Neutrophil (primary cell): Measurements from ENCODE around the gene MCIDAS.

Experiments
- H3K27ac ChIP-seq: fragments of 200-600 bp; sonication (generic); 2 replicates; pipeline ENCODE4 v1.5.1; 2016; ENCODE audit warnings: mild to moderate bottlenecking, moderate library complexity
- H3K27me3 ChIP-seq: fragments of 200-600 bp; sonication (generic); 2 replicates; pipeline ENCODE4 v1.6.0; 2016; ENCODE audit warnings: mild to moderate bottlenecking
- H3K36me3 ChIP-seq: fragments of 200-600 bp; sonication (generic); 2 replicates; pipeline ENCODE4 v1.5.1; 2017
- H3K4me1 ChIP-seq, 2 experiments: fragments of 200-600 bp in 1 of 2; sonication (generic) in 1 of 2; 1 replicate in 1 of 2; 2 replicates in 1 of 2; pipeline versions ENCODE4 v1.5.1 to v1.6.1; 2013 to 2016; ENCODE audit warnings: low read depth in 1 of 2, low read length in 1 of 2, mild to moderate bottlenecking in 1 of 2, moderate library complexity in 1 of 2; ENCODE audit not compliant: control insufficient read depth in 1 of 2, insufficient read depth in 1 of 2
- H3K4me3 ChIP-seq, 2 experiments: fragments of 200-600 bp in 1 of 2; sonication (generic) in 1 of 2; 1 replicate in 1 of 2; 2 replicates in 1 of 2; pipeline ENCODE4 v1.5.1; 2013 to 2016; ENCODE audit warnings: low read depth in 1 of 2, low read length in 1 of 2, mild to moderate bottlenecking in 1 of 2, moderate library complexity in 1 of 2
- H3K9me3 ChIP-seq: fragments of 200-600 bp; sonication (generic); 2 replicates; pipeline ENCODE4 v1.5.1; 2016
- TF ChIP-seq, protein P1 (sequence below): fragments of 200-600 bp; sonication (generic); IDR thresholded peaks from 2 replicates; pipeline ENCODE4 v1.5.1; 2016; ENCODE audit warnings: antibody characterized with exemption

The MCIDAS gene

GRCh38 chr5:55219770-55220169 is 7.3 kb downstream of the MCIDAS start:
- H3K27me3 ChIP-seq, result peaks cover 100% of the 10 kb centered on the region
- H3K4me1 ChIP-seq, result peaks cover 5 to 13% of the 10 kb centered on the region in 2 experiments
- TF ChIP-seq, protein P1, sequence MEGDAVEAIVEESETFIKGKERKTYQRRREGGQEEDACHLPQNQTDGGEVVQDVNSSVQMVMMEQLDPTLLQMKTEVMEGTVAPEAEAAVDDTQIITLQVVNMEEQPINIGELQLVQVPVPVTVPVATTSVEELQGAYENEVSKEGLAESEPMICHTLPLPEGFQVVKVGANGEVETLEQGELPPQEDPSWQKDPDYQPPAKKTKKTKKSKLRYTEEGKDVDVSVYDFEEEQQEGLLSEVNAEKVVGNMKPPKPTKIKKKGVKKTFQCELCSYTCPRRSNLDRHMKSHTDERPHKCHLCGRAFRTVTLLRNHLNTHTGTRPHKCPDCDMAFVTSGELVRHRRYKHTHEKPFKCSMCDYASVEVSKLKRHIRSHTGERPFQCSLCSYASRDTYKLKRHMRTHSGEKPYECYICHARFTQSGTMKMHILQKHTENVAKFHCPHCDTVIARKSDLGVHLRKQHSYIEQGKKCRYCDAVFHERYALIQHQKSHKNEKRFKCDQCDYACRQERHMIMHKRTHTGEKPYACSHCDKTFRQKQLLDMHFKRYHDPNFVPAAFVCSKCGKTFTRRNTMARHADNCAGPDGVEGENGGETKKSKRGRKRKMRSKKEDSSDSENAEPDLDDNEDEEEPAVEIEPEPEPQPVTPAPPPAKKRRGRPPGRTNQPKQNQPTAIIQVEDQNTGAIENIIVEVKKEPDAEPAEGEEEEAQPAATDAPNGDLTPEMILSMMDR, result no peak
- no peak overlapping the region for H3K27ac ChIP-seq
- H3K9me3 ChIP-seq, result peaks cover 3% of the 10 kb centered on the region
- H3K36me3 ChIP-seq, result no peaks in the 10 kb centered on the region
- no peak overlapping the region for H3K4me3 ChIP-seq

GRCh38 chr5:55218967-55219366 is 8.1 kb downstream of the MCIDAS start:
- TF ChIP-seq, protein P1, result no peak
- Histone ChIP-seq H3K36me3 (no peaks in the 10 kb centered on the region), H3K27me3 (peaks cover 100% of the 10 kb centered on the region)

GRCh38 chr5:55211184-55211874 is 15.8 kb downstream of the MCIDAS start:
- Histone ChIP-seq H3K9me3 (no peaks in the 10 kb centered on the region), H3K27ac (no peak overlapping the region), H3K4me1 (no peaks in the 10 kb centered on the region), H3K27me3 (peaks cover 79% of the 10 kb centered on the region), H3K36me3 (no peaks in the 10 kb centered on the region), H3K4me3 (no peak overlapping the region)
- TF ChIP-seq, protein P1, result no peak

More at GRCh38 chr5:55218967-55219366, 8.1 kb downstream of the MCIDAS start:
- Histone ChIP-seq H3K9me3 (peaks cover 3% of the 10 kb centered on the region), H3K27ac (no peak overlapping the region), H3K4me3 (no peak overlapping the region), H3K4me1 (peaks cover 5 to 13% of the 10 kb centered on the region in 2 experiments)

DNA sequence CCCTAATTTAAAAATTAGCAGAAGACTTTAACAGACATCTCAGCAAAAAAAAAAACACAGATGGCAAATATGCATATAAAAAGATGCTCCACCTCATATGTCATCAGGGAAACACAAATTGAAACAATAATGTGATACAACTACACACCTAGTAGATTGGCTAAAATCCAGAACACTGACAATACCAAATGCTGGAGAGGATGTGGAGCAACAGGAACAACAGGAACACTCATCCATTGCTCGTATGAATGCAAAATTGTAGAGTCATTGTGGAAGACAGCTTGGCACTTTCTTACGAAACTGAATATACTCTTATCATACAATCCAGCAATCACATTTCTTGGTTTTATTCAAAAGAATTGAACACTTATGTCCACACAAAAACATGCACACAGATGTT is 22.1 kb downstream of the MCIDAS start:
- H3K27ac ChIP-seq, result no peak overlapping the region
- H3K4me3 ChIP-seq, result no peak overlapping the region
- no peaks in the 10 kb centered on the region for H3K9me3 ChIP-seq
- H3K27me3 ChIP-seq, result peaks cover 36% of the 10 kb centered on the region
- TF ChIP-seq, protein P1, result no peak
- no peaks in the 10 kb centered on the region for H3K4me1 ChIP-seq
- H3K36me3 ChIP-seq, result no peaks in the 10 kb centered on the region

- Histone ChIP-seq H3K9me3 (no peaks in the 10 kb centered on the region), H3K36me3 (no peaks in the 10 kb centered on the region), H3K27me3 (peaks cover 100% of the 10 kb centered on the region), H3K4me3 (no peak overlapping the region), H3K27ac (no peak overlapping the region), H3K4me1 (no peaks in the 10 kb centered on the region)
- TF ChIP-seq, protein P1, result no peak
Observed at GRCh38 chr5:55191165-55191564, 36.0 kb downstream of the MCIDAS start.
